HG03342 (cell line): ENCODE results near the gene OR3A2.
"Not testable (repeated sequence)": the region's sequence is repeated elsewhere in the genome, so short reads cannot be mapped to it uniquely, and the experiment has no call there.

Experiments used
- ATAC-seq: cut with Tn5 transposase; IDR thresholded peaks from one replicate; pipeline ENCODE4 v1.9.1; 2021; ENCODE audit warnings: mild to moderate bottlenecking, moderate library complexity; ENCODE audit not compliant: unreplicated experiment

The OR3A2 gene

DNA sequence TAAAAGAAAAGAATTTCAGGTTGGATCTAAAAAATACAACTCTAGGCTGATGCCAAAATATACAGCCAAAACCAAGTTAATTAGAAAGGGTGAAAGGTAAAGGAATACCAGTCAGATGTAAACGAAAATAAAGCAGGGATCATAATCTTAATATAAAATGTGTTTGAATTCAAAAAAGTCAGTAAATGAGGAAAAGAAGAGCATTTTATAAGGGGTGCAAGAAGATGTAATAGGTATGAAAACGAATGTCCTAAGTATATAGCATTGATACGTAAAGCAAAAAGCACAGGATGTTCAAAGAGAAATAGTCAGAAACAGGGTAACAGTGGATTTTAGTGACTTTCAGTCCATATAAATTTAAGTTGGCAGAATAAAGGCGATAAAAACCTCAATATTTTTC lies 90.5 kb downstream of the OR3A2 start:
- no peak for ATAC-seq

GRCh38 chr17:3293548-3293947 lies 92.6 kb downstream of the OR3A2 start:
- not testable (repeated sequence) for ATAC-seq

DNA sequence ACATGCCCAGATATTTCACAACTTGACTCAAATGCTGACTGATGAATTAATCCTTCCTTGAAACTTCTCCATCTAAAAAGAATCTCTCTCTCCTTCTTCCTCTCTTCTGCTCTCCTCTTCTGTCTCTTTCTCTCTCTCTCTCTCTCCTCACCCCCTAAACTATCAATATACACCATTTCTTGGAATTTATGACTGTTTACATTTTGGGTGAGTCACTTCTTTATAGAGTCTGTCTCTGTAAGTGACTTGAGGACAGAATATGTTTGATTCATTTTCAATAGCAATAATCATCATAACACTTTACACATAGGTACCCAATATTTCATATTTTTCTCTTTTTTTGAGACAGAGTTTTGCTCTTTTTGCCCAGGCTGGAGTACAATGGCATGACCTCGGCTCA lies 103.2 kb downstream of the OR3A2 start:
- no peak for ATAC-seq

- ATAC-seq = no peak
Measured at GRCh38 chr17:3276126-3276525, 110.0 kb downstream of the OR3A2 start.

DNA sequence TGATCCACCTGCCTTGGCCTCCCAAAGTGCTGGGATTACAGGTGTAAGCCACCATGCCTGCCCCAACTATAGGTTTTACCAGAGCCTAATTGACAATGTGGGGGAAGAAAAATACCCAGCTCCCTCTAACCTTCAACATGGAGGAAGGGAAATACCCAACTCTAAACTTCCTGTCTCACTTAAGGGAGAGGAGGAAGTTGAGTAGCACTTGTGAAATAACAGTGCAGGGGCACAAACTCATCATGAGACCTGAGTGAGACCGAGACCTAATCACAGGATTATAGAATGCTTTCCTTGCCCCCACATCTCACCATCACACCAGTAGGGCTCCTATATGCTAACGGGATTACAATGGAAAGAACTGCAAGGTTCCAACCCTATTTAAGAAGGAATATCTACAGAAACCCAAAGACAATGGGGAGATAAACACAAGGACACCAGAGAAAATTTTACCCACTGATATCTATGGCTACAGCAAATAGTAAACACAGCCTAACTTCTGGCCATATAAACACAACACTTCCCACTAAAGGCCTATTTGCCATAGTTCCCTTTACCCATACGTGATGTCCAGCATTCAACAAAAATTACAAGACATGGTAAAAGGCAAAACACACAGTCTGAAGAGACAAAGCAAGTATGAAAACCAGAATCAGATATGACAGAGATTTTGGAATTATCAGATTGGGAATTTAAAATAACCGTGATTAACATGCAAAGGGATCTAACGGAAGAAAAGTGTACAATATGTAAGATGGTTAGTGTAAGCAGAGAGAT lies 114.8 kb downstream of the OR3A2 start:
- no peak for ATAC-seq

DNA sequence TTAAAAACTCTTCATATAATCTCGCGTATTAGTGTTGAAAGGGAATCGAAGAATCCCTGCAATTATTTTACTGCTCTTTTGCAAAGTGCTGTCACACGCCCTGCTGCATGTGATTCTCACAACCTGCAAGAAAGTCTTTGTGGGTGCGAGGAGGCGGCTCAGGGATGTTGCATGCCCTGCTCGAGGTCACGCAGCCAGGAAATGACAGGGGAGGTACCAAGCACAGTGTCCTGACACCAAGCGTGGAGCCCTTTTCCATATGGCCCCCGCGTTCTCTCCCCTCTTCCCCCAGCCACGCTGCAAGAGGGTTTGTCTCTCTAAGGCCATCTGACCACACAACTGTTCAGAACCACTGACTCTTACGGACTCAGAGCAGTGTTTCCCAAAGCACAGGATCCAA lies 125.5 kb downstream of the OR3A2 start:
- no peak for ATAC-seq

DNA sequence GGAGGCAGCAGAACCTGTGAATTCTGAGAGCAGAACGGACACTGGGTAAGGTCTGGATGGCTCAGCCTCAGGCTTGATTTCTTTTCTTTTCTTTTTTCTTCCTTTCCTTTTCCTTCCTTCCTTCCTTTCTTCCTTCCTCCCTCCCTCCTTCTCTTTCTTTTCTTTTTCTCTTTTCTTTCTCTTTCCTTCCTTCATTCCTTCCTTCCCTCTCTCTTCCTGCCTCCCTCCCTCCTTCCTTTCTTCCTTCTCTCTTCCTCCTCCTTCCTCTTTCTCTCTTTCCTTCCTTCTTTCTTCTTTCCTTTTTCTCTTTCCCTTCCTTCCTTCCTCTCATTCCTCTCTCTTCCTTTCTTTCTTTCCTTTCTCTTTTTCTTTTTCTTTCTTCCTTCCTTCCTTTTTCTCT lies 125.9 kb downstream of the OR3A2 start:
- no peak for ATAC-seq

DNA sequence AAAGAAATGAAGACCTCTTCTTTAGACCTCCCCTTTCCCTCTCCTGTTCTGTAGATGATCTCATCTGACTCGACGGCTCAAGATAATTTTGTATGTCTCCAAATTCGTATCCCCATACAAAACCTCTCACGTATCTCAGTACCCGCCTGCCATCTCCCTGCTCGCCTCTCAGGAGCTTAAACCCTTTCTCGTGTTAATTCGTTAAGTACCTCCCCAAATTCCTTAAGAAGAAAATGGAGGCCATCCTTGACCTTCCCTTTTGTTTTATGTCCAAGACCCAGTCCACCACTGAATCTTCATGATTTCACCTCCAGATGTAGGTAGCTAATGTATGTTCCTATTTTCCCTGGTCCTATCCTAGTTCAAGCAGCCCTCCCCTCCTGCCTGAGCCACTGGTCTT lies 129.5 kb downstream of the OR3A2 start:
- no peak for ATAC-seq

- ATAC-seq = not testable (repeated sequence)
Measured at GRCh38 chr17:3249013-3249412, 137.1 kb downstream of the OR3A2 start.

DNA sequence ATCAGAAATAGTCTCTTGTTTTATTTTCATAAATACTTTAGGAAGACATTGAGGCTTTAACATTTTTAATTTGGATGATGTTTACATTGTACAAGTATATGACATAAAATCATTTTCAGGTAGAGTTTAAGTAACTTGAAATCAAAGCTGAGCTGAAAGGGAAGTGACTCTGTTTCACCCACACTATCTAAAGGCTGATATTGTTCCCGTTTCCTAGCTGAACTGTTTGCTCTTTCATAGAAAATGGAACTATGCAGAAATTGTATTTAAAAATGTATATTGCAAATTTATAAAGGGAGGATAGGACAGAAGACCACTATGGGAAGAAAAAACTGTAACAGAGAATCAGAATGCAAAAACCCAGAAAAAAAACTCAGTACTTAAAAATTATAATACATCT lies 141.3 kb downstream of the OR3A2 start:
- ATAC-seq = not testable (repeated sequence)

GRCh38 chr17:3241044-3241443 lies 145.1 kb downstream of the OR3A2 start:
- not testable (repeated sequence) for ATAC-seq

GRCh38 chr17:3238685-3239084 lies 147.4 kb downstream of the OR3A2 start:
- not testable (repeated sequence) for ATAC-seq

DNA sequence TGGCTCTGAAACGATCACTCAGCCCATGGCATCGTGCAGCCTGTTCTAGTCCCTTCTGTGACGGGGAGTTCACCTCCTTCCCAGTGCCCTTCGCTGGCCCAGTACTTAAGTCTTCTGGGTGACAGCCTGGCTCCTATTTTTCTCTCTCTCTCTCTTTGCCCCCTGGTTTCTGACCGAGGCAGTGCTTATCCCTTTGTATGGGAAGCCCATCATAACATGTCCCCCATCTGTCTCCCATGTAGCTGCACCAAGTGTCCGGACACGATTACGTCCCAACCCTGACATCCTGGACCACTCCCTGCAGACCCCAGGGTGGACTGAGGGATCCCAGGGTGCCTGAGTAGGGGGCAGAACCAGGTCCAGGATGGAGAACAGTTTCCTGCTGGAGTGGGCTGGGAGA lies 153.8 kb downstream of the OR3A2 start:
- ATAC-seq = not testable (repeated sequence)
